Stimulated activated CD4-positive, alpha-beta T cell treated with anti-CD3 and anti-CD28 coated beads, TNF-alpha, amount 100 ng/mL, for 24 hours (primary cell): ENCODE data around the gene GINM1.

Experiments used
- DNase-seq, 3 experiments: peaks; one replicate each; pipeline ENCODE4 v3.0.0-alpha.2; 2020; ENCODE audit warnings: low read depth in 3 of 3

GINM1 gene

GRCh38 chr6:149593408-149593807, 27.2 kb downstream of the GINM1 start:
- no peak for DNase-seq

DNA sequence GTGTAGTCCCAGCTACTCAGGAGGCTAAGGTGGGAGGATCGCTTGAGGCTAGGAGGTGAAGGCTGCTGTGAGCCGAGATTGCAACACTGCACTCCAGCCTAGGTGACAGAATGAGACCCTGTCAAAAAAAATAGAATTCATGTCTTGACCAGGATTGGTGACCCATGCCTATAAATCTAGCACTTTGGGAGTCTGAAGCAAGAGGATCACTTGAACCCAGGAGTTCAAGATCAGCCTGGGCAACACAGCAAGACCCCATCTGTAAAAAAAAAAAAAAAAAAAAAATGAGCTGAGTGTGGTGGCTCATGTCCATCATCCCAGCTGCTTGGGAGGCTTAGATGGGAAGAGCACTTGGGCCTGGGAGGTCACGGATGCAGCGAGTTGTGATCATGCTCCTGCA, 34.3 kb downstream of the GINM1 start:
- DNase-seq, result no peak

GRCh38 chr6:149608381-149608982, 42.3 kb downstream of the GINM1 start:
- DNase-seq, result no peak

DNA sequence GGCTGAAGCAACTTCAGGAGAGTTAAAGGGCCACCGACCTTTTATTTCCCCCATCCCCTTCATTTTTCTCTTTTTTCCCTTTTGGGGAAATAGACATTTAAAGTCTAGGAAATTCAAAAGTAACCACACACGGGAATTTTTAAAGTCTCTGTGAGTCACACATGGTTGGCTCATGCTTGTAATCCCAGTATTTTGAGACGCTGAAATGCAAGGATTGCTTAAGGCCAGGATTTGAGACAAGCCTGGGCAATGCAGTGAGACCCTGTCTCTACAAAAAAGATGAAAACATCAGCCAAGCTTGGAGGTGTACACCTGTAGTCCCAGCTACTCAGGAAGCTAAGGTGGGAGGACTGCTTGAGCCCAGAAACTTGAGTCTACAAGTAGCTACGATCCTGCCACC, 48.2 kb downstream of the GINM1 start:
- no peak for DNase-seq

DNA sequence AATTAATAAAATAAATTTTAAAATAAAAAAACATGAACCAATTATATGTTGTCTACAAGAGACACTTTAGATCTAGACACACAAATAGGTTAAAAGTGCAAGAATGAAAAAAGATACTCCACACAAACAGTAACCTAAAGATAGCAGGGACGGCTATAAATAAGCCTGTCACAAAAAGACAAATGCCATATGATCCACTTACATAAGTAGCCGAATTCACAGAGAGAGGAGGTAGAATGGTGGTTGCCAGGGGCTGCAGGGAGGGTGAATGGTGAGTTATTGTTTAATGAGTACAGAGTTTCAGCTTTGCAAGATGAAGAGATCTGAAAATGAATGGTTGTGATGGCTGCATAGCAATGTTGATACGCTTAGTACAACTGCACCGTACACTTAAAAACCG, 49.6 kb downstream of the GINM1 start:
- DNase-seq, result no peak

DNA sequence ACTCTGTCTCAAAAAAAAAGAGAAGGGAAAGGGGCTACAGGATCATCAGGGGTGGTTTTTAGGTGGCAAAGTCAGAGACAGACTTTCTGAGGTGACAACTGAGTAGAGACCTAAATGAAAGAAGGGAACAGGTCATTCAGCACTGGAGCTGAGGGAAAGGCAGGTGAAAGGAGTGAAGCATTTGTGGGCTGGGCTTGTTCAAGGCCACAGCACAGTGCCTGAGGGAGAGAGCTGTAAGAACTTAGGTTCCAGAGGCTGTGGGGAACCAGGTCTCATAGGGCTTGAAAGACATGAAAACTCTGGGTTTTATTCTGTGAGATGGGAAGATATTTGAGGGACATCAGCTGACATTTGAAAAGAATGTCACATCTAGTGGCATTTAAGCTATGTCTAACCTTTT, 61.5 kb downstream of the GINM1 start:
- DNase-seq, result no peak

- DNase-seq, result no peak
Observed at GRCh38 chr6:149628875-149629510, 62.8 kb downstream of the GINM1 start.

DNA sequence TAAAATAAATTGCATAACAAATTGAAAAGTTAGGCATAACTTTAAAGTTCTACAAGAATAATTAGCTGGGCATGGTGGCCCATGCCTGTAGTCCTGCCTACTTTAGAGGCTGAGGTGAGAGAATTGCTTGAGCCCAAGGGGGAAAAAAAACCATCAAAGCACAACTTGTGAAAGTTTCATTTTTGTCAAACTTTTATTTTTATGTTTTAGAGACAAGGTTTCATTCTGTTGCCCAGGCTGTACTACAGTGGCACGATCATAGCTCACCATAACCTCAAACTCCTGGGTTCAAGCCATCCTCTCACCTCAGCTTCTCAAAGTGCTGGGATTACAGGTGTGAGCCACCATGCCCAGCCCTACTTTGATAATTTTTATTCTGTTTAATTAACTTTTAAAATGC, 68.1 kb downstream of the GINM1 start:
- no peak for DNase-seq

GRCh38 chr6:149636124-149636523, 69.9 kb downstream of the GINM1 start:
- no peak for DNase-seq
